GM21360 (cell line): ENCODE measurements around the gene SNORC.
"Not testable (repeated sequence)": the region's sequence is repeated elsewhere in the genome, so short reads cannot be mapped to it uniquely, and the experiment has no call there.

Experiments used
- ATAC-seq: cut with Tn5 transposase; IDR thresholded peaks from one replicate; pipeline ENCODE4 v1.9.1; 2021; ENCODE audit warnings: mild to moderate bottlenecking, moderate library complexity; ENCODE audit not compliant: unreplicated experiment

Gene SNORC

GRCh38 chr2:232894746-232895145 lies 24.7 kb downstream of the SNORC start:
- no peak for ATAC-seq

GRCh38 chr2:232896111-232896510 lies 26.0 kb downstream of the SNORC start:
- ATAC-seq, result no peak

- ATAC-seq, result no peak
Measured at GRCh38 chr2:232896720-232897597, 26.9 kb downstream of the SNORC start.

DNA sequence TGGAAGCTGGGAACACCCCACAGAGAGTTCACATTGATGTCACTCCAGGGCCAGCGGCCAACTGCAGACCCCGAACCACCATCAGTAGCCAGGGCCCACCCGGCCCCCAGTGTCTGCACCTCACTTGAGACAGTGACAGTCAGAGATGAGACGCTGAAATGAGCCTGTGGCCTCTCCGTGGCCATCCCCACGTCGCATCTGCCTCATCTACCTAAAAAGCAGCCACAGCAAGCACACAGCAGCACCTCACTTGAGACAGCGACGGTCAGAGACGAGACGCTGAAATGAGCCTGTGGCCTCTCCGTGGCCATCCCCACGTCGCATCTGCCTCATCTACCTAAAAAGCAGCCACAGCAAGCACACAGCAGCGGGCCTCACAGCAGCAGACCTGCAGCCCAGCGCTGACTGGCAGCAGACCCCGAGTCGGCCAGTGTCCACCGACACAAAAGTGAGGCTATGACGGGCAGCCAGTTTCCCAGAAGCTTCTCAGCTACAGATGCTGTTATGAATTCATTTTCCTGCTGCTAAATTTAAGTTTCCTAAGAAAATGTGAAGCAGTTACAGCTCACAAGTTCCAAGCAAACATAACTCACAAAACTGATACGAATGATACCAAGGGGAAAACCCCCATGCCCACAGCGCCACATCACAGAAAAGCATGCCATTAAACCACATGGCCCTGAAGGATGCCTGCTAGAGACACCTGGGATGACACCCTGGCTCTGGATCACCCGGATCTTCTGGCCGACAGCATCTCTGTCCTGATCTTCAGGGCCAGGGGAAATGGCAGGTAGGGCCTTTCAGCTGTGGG lies 27.7 kb downstream of the SNORC start:
- no peak for ATAC-seq

DNA sequence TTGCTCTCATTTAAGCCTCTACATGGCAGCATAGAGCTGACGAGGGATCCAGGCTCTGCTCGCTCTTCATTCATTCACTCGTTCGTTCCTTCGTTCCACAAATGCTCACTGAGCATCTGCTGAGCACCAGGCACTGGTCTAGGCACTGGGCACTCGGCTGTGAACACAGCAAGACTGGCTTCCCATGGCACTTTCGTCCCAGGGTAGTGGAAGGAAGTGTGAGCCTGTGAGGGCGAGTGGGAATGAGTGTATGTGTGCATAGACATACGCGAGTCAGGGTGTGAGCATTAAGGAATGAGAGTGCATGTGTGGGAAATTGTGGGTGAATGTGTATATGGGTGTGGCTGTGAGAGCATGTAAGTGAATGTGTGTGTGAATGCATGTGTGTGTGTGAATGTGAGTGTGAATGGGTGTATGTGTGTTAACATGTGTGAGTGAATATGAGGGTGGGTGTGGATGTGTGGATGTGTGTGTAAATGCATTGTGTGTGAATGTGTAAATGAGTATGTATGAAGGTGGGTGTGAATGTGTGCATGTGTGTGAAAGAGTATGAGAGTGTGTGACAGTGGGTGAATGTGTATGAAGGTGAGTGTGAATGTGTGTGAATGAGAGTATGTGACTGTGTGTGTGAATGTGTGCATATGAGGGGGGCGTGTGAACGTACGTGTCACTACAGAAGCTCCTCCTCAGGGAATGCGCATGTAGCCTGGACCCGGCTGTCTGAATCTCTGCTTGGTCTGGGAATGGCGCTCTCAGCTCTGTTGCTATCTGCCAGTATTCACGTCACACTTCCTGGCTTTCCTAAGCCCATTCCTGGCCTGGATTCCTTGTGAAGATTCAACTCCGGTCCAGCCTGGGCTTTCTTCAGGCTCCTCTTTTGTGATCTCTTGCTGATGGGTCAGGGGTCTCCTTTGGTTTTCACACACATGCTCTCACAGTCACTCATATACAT lies 28.8 kb downstream of the SNORC start:
- no peak for ATAC-seq

GRCh38 chr2:232900811-232901735 lies 31.0 kb downstream of the SNORC start:
- ATAC-seq, result no peak

DNA sequence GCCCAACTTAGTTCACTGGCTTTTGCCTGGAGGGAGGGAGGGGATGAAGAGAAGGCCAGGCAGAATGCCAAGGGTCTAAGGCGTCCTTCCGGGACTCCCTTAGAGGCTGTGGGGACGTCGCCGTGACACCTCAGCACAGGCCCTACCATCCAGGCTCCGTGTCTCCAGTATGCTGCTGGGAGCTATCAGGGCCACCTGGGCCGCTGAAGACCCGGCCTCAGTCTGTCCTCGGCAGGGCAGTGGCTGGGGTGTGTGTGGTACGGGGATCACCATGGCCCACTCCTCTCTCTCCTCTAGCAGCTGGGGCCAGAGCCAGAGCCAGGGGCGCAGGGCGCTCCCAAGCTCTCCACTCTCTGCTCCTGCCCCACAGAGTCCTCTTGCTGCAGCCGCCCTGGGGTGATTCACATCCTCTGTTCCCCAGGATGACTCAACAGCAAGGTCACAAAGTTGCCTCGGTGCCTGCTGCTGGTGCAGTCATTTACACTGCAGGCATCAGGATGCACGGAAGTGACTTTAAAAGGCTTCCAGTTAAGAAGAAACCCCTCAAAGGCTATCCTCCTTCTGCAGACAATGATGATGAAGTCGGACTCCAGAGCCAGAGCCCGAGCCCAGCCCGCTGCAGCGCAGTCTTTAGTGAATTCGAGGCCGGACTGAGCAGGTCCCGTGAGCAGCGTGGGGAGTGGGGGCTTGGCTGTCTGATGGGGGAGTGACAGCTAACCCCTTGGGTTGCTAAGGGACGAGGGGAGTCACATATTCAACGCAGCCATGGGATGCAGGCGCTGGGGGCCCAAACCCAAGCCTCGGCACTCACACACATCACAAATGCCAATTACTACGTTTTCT lies 31.9 kb downstream of the SNORC start:
- no peak for ATAC-seq

DNA sequence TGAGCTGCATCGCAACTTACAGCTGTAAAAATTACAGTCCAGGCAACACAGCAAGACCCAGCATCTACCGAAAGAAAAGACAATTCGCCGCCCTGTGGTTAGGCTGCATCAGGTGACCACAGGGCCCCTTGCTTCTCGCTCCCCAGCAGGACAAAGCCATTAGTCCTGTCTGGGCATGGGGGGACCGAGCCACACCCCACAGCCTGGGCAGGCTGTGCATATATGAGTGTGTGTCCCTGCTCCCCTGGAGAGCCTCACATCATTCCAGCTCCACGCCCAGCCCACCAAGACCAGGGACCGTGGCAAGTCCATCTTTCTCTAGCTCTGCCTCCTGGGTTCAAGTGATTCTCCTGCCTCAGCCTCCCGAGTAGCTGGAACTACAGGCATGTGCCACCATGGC lies 33.9 kb downstream of the SNORC start:
- no peak for ATAC-seq

GRCh38 chr2:232906867-232907717 lies 37.0 kb downstream of the SNORC start:
- ATAC-seq, result not testable (repeated sequence)

GRCh38 chr2:232907718-232908085 lies 37.6 kb downstream of the SNORC start:
- not testable (repeated sequence) for ATAC-seq

DNA sequence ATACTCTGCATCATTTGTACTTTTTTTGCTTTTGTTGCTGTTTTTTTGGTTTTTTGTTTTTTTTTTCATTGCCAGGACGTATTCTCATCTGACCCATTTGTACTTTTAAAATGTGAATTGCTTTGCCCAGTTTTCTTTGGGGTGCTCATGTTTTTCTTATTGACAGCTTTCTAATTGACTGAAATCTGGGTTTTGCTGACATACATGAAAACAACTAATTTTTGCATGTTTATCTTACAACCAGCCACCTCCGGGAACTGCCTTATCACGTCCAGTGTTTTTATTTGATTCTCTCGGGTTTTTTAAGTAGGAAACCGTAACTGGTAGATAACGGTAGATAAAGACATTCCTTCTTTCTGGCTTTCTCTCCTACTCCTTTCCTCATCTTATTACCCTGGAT lies 38.6 kb downstream of the SNORC start:
- no peak for ATAC-seq

DNA sequence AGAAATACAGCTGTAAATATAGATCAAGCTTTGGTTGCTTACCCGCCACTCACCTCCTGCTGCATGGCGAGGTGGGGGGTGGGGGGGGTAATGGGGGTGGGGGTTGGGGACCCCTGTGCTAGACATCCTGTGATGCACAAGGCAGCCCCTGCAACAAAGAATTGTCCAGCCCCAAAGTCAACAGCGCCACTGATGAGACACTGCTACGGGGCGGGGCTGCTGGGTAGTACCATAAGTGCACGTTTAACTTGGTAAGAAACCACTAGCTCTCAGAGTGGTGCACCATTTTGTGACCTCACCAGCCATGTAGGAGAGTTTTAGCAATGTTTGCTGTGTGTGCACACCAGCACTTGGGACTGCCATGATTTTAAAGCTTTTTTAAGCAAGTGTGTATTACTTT lies 40.3 kb downstream of the SNORC start:
- no peak for ATAC-seq

DNA sequence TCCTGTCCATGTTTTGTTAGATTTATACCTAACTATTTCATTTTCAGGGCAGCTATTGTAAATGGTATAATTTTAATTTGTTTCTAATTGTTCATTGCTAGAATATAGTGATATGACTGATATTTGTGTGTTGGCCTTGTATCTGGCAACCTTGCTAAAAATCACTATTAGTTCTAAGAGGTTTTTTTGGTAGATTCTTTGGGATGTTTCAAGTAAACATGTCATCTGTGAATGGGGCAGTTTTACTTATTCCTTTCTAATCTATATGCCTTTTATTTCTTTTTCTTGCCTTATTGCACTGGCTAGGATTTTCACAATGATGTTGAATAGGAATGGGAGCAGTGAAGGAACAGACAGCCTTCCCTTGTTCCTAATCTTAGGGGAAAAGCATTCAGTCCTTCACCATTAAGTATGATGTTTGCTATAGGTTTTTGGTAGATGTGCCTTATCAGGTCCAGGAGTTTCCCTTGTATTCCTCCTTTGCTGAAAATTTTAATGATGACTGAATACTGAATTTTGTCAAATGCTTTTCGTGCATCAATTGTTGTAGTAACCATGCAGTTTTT lies 41.7 kb downstream of the SNORC start:
- ATAC-seq, result no peak

GRCh38 chr2:232913903-232914302 lies 43.8 kb downstream of the SNORC start:
- no peak for ATAC-seq

GRCh38 chr2:232919141-232919540 lies 49.1 kb downstream of the SNORC start:
- ATAC-seq, result no peak

GRCh38 chr2:232920055-232920454 lies 50.0 kb downstream of the SNORC start:
- no peak for ATAC-seq

- no peak for ATAC-seq
Measured at GRCh38 chr2:232920760-232921159, 50.7 kb downstream of the SNORC start.

GRCh38 chr2:232924433-232924832 lies 54.4 kb downstream of the SNORC start:
- ATAC-seq, result no peak
